Measurements from ENCODE around the gene PDXDC1.
"Not testable (repeated sequence)": the region's sequence is repeated elsewhere in the genome, so short reads cannot be mapped to it uniquely, and the experiment has no call there.

Gene PDXDC1

DNA sequence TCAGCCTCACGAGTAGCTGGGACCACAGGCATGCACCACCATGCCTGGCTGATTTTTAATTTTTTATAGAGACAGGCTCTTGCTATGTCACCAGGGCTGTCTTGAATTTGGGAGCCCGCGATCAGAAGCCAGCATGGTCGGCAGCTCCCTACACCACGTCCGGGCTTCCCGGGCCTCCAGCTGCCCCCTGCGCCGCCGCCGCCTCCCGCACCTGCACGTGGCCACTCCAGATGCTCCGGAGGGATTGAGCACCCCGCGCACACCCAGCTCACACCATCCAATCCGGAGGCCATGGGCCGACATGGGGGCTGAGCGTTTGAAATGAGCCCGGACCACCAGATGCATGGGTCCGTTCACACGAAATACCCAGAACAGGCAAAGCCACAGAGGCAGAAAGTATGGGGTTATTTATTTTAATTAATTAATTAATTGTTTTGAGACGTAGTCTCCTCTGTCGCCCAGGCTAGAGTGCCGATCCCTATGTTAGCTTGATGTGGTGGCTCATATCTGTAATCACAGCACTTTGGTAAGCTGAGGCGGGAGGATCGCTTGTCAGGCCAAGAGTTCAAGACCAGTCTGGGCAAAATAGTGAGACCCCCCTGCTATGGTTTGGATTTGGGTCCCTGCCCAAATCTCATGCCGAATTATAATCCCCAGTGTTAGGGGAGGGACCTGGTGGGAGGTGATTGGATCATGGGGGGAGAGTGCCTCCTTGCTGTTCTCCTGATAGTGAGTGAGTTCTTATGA lies 17.1 kb upstream of the PDXDC1 start:
- Histone ChIP-seq H3K27ac (ENCODE audit: low read length) (no peak overlapping the region), H3K4me1 (ENCODE audit: control insufficient read depth, low read depth, low read length) (no peaks in the 10 kb centered on the region)

GRCh38 chr16:14958323-14958600 lies 16.6 kb upstream of the PDXDC1 start:
- no peak overlapping the region for H3K4me3 ChIP-seq (ENCODE audit: low read length)
- H3K27me3 ChIP-seq (ENCODE audit: control insufficient read depth, insufficient read depth, low read length): no peaks in the 10 kb centered on the region
- no peaks in the 10 kb centered on the region for H3K9me3 ChIP-seq (ENCODE audit: control insufficient read depth, low read depth, low read length)
- no peaks in the 10 kb centered on the region for H3K36me3 ChIP-seq (ENCODE audit: control insufficient read depth, low read depth, low read length)
- no peaks in the 10 kb centered on the region for H3K4me1 ChIP-seq (ENCODE audit: control insufficient read depth, low read depth, low read length)
- no peak overlapping the region for H3K27ac ChIP-seq (ENCODE audit: low read length)
- no peak overlapping the region for H3K9ac ChIP-seq (ENCODE audit: low read length)

More for the DNA sequence above, 17.1 kb upstream of the PDXDC1 start:
- Histone ChIP-seq H3K9me3 (ENCODE audit: control insufficient read depth, low read depth, low read length) (no peaks in the 10 kb centered on the region), H3K9ac (ENCODE audit: low read length) (no peak overlapping the region), H3K27me3 (ENCODE audit: control insufficient read depth, insufficient read depth, low read length) (no peaks in the 10 kb centered on the region), H3K4me3 (ENCODE audit: low read length) (no peak overlapping the region), H3K36me3 (ENCODE audit: control insufficient read depth, low read depth, low read length) (no peaks in the 10 kb centered on the region)

- Histone ChIP-seq H3K9ac (ENCODE audit: low read length) (no peak overlapping the region), H3K27ac (ENCODE audit: low read length) (no peak overlapping the region), H3K4me3 (ENCODE audit: low read length) (no peak overlapping the region), H3K36me3 (ENCODE audit: control insufficient read depth, low read depth, low read length) (no peaks in the 10 kb centered on the region), H3K9me3 (ENCODE audit: control insufficient read depth, low read depth, low read length) (no peaks in the 10 kb centered on the region), H3K27me3 (ENCODE audit: control insufficient read depth, insufficient read depth, low read length) (no peaks in the 10 kb centered on the region), H3K4me1 (ENCODE audit: control insufficient read depth, low read depth, low read length) (no peaks in the 10 kb centered on the region)
Measured at GRCh38 chr16:14958970-14959369, 15.9 kb upstream of the PDXDC1 start.

- no peak overlapping the region for H3K27ac ChIP-seq (ENCODE audit: low read length)
- H3K36me3 ChIP-seq (ENCODE audit: control insufficient read depth, low read depth, low read length): no peaks in the 10 kb centered on the region
Measured at GRCh38 chr16:14961405-14962186, 13.2 kb upstream of the PDXDC1 start.

GRCh38 chr16:14963281-14964173 lies 11.3 kb upstream of the PDXDC1 start:
- Histone ChIP-seq H3K4me3 (ENCODE audit: low read length) (no peak overlapping the region), H3K4me1 (ENCODE audit: control insufficient read depth, low read depth, low read length) (no peaks in the 10 kb centered on the region), H3K36me3 (ENCODE audit: control insufficient read depth, low read depth, low read length) (no peaks in the 10 kb centered on the region), H3K9ac (ENCODE audit: low read length) (no peak overlapping the region), H3K27ac (ENCODE audit: low read length) (no peak overlapping the region), H3K9me3 (ENCODE audit: control insufficient read depth, low read depth, low read length) (no peaks in the 10 kb centered on the region), H3K27me3 (ENCODE audit: control insufficient read depth, insufficient read depth, low read length) (no peaks in the 10 kb centered on the region)

More at GRCh38 chr16:14961405-14962186, 13.2 kb upstream of the PDXDC1 start:
- no peaks in the 10 kb centered on the region for H3K27me3 ChIP-seq (ENCODE audit: control insufficient read depth, insufficient read depth, low read length)
- H3K4me3 ChIP-seq (ENCODE audit: low read length): no peak overlapping the region
- H3K9me3 ChIP-seq (ENCODE audit: control insufficient read depth, low read depth, low read length): no peaks in the 10 kb centered on the region
- H3K9ac ChIP-seq (ENCODE audit: low read length): no peak overlapping the region
- no peaks in the 10 kb centered on the region for H3K4me1 ChIP-seq (ENCODE audit: control insufficient read depth, low read depth, low read length)

DNA sequence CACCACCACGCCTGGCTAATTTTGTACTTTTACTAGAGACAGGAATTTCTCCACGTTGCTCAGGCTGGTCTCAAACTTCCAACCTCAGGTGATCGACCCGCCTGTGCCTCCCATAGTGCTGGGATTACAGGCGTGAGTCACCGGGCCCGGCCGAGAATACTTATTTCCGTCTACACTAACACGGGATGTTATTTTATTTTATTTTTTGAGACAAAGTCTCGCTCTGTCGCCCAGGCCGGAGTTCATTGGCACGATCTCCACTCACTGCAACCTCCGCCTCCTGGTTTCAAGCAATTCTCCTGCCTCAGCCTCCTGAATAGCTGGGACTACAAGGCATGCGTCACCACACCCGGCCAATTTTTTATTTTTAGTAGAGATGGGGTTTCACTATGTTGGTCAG lies 9.5 kb upstream of the PDXDC1 start:
- no peak overlapping the region for H3K27ac ChIP-seq (ENCODE audit: low read length)
- no peaks in the 10 kb centered on the region for H3K27me3 ChIP-seq (ENCODE audit: control insufficient read depth, insufficient read depth, low read length)

GRCh38 chr16:14969795-14970194 lies 5.0 kb upstream of the PDXDC1 start:
- H3K36me3 ChIP-seq (ENCODE audit: control insufficient read depth, low read depth, low read length); H3K4me3 ChIP-seq (ENCODE audit: low read length); H3K4me1 ChIP-seq (ENCODE audit: control insufficient read depth, low read depth, low read length); H3K9me3 ChIP-seq (ENCODE audit: control insufficient read depth, low read depth, low read length); H3K27me3 ChIP-seq (ENCODE audit: control insufficient read depth, insufficient read depth, low read length); H3K27ac ChIP-seq (ENCODE audit: low read length); H3K9ac ChIP-seq (ENCODE audit: low read length): not testable (repeated sequence)

More for the DNA sequence above, 9.5 kb upstream of the PDXDC1 start:
- Histone ChIP-seq H3K9me3 (ENCODE audit: control insufficient read depth, low read depth, low read length) (no peaks in the 10 kb centered on the region), H3K36me3 (ENCODE audit: control insufficient read depth, low read depth, low read length) (no peaks in the 10 kb centered on the region), H3K4me3 (ENCODE audit: low read length) (no peak overlapping the region), H3K9ac (ENCODE audit: low read length) (no peak overlapping the region), H3K4me1 (ENCODE audit: control insufficient read depth, low read depth, low read length) (no peaks in the 10 kb centered on the region)

GRCh38 chr16:14971621-14972228 lies 3.1 kb upstream of the PDXDC1 start:
- not testable (repeated sequence) for H3K9me3 ChIP-seq (ENCODE audit: control insufficient read depth, low read depth, low read length); H3K9ac ChIP-seq (ENCODE audit: low read length); H3K4me3 ChIP-seq (ENCODE audit: low read length); H3K36me3 ChIP-seq (ENCODE audit: control insufficient read depth, low read depth, low read length); H3K27ac ChIP-seq (ENCODE audit: low read length); H3K4me1 ChIP-seq (ENCODE audit: control insufficient read depth, low read depth, low read length); H3K27me3 ChIP-seq (ENCODE audit: control insufficient read depth, insufficient read depth, low read length)

- H3K9ac ChIP-seq (ENCODE audit: low read length): peak overlapping the region; percentile 84
- not testable (repeated sequence) for H3K27ac ChIP-seq (ENCODE audit: low read length); H3K4me1 ChIP-seq (ENCODE audit: control insufficient read depth, low read depth, low read length); H3K36me3 ChIP-seq (ENCODE audit: control insufficient read depth, low read depth, low read length); H3K9me3 ChIP-seq (ENCODE audit: control insufficient read depth, low read depth, low read length); H3K27me3 ChIP-seq (ENCODE audit: control insufficient read depth, insufficient read depth, low read length)
- peak overlapping the region; percentile 74 for H3K4me3 ChIP-seq (ENCODE audit: low read length)
Measured at GRCh38 chr16:14973785-14974322, 972 bp upstream of the PDXDC1 start.

- not testable (repeated sequence) for H3K27me3 ChIP-seq (ENCODE audit: control insufficient read depth, insufficient read depth, low read length); H3K4me1 ChIP-seq (ENCODE audit: control insufficient read depth, low read depth, low read length); H3K9me3 ChIP-seq (ENCODE audit: control insufficient read depth, low read depth, low read length); H3K36me3 ChIP-seq (ENCODE audit: control insufficient read depth, low read depth, low read length); H3K27ac ChIP-seq (ENCODE audit: low read length)
- Histone ChIP-seq H3K9ac (ENCODE audit: low read length) (peak overlapping the region; percentile 84), H3K4me3 (ENCODE audit: low read length) (peak overlapping the region; percentile 74)
Measured at GRCh38 chr16:14974331-14974655, 533 bp upstream of the PDXDC1 start.

Measured in iPS-18a (cell line).